Measurements from ENCODE around the gene SPINK4. TPM values are rescaled to one million over a fixed set of nuclear protein-coding genes. Genes with fewer than 3 reads are reported as not detected.

The SPINK4 gene
- total RNA-seq, 2 donors from 2014 or later, result not detected

GRCh38 chr9:33245341-33245740, 5.4 kb downstream of the SPINK4 start:
- no peak overlapping the region for H3K4me3 ChIP-seq
- no peak overlapping the region for H3K27ac ChIP-seq
- H3K4me1 ChIP-seq, result no peaks in the 10 kb centered on the region
- H3K9me3 ChIP-seq, result no peaks in the 10 kb centered on the region
- ATAC-seq, result no peak
- 75 to 94% methylated on average over 2 of the region's 2 CpGs for WGBS, 2 donors
- H3K36me3 ChIP-seq (replicated peaks in 1 of 2; ENCODE audit: insufficient read depth in 1 of 2, low read depth in 2 of 2), result no peaks in the 10 kb centered on the region
- intact Hi-C loops (cut with DNase I), result no loop called here
- H3K27me3 ChIP-seq, result no peaks in the 10 kb centered on the region
- DNase-seq, result no peak
- TF ChIP-seq, protein P1, sequence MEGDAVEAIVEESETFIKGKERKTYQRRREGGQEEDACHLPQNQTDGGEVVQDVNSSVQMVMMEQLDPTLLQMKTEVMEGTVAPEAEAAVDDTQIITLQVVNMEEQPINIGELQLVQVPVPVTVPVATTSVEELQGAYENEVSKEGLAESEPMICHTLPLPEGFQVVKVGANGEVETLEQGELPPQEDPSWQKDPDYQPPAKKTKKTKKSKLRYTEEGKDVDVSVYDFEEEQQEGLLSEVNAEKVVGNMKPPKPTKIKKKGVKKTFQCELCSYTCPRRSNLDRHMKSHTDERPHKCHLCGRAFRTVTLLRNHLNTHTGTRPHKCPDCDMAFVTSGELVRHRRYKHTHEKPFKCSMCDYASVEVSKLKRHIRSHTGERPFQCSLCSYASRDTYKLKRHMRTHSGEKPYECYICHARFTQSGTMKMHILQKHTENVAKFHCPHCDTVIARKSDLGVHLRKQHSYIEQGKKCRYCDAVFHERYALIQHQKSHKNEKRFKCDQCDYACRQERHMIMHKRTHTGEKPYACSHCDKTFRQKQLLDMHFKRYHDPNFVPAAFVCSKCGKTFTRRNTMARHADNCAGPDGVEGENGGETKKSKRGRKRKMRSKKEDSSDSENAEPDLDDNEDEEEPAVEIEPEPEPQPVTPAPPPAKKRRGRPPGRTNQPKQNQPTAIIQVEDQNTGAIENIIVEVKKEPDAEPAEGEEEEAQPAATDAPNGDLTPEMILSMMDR (IDR thresholded peaks at IDR 0.05), result no peak
- no peak for TF ChIP-seq POLR2A (IDR thresholded peaks at IDR 0.05)

- TF ChIP-seq POLR2A (IDR thresholded peaks at IDR 0.05), result no peak
- TF ChIP-seq, protein P1 (IDR thresholded peaks at IDR 0.05), result no peak
- intact Hi-C loops (cut with DNase I), result no loop called here
- Histone ChIP-seq H3K27me3 (no peaks in the 10 kb centered on the region), H3K27ac (no peak overlapping the region), H3K4me3 (no peak overlapping the region), H3K36me3 (replicated peaks in 1 of 2; ENCODE audit: insufficient read depth in 1 of 2, low read depth in 2 of 2) (no peaks in the 10 kb centered on the region), H3K4me1 (no peaks in the 10 kb centered on the region), H3K9me3 (no peaks in the 10 kb centered on the region)
- 86 to 87% methylated on average over 8 to 9 of the region's 9 CpGs for WGBS, 2 donors
- DNase-seq, result no peak
- no peak for ATAC-seq
Observed at GRCh38 chr9:33246269-33246860, 6.4 kb downstream of the SPINK4 start.

DNA sequence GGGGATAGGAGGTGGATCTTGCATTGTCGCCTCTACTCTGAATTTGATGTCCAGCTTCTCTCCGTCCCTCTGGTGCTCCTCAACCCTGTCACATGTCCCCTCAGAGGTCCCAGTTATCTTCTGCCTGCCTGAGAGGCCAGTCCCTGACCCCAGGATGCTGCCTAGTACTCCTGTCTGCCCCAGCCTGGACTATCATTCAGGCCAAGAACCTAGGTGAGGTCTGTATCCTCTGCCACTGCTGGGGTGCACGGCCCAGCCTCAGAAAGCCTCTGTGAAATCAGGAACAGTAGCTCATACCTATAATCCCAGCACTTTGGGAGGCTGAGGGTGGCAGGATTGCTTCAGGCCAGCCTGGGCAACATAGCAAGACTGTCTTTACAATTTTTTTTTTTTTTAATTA, 8.6 kb downstream of the SPINK4 start:
- H3K4me3 ChIP-seq, result no peak overlapping the region
- no peak overlapping the region for H3K27ac ChIP-seq
- no peak for TF ChIP-seq POLR2A (IDR thresholded peaks at IDR 0.05)
- TF ChIP-seq, protein P1 (IDR thresholded peaks at IDR 0.05), result no peak
- H3K9me3 ChIP-seq, result no peaks in the 10 kb centered on the region
- no peak for DNase-seq
- WGBS, 2 donors, result 84 to 89% methylated on average over 3 of the region's 3 CpGs
- intact Hi-C loops (cut with DNase I), result no loop called here
- no peaks in the 10 kb centered on the region for H3K27me3 ChIP-seq
- no peak for ATAC-seq
- H3K36me3 ChIP-seq (replicated peaks in 1 of 2; ENCODE audit: insufficient read depth in 1 of 2, low read depth in 2 of 2), result peaks cover 0 to 3% of the 10 kb centered on the region in 2 donors
- no peaks in the 10 kb centered on the region for H3K4me1 ChIP-seq

- WGBS, 2 donors, result 68 to 76% methylated on average over 4 to 6 of the region's 6 CpGs
- H3K27me3 ChIP-seq, result no peaks in the 10 kb centered on the region
- H3K4me3 ChIP-seq, result no peak overlapping the region
- no peak for DNase-seq
- intact Hi-C loops (cut with DNase I), result no loop called here
- no peaks in the 10 kb centered on the region for H3K9me3 ChIP-seq
- H3K4me1 ChIP-seq, result no peaks in the 10 kb centered on the region
- peaks cover 0 to 3% of the 10 kb centered on the region in 2 donors for H3K36me3 ChIP-seq (replicated peaks in 1 of 2; ENCODE audit: insufficient read depth in 1 of 2, low read depth in 2 of 2)
- TF ChIP-seq POLR2A (IDR thresholded peaks at IDR 0.05), result no peak
- TF ChIP-seq, protein P1 (IDR thresholded peaks at IDR 0.05), result no peak
- no peak overlapping the region for H3K27ac ChIP-seq
- ATAC-seq, result no peak
Observed at GRCh38 chr9:33249087-33249658, 9.2 kb downstream of the SPINK4 start.

DNA sequence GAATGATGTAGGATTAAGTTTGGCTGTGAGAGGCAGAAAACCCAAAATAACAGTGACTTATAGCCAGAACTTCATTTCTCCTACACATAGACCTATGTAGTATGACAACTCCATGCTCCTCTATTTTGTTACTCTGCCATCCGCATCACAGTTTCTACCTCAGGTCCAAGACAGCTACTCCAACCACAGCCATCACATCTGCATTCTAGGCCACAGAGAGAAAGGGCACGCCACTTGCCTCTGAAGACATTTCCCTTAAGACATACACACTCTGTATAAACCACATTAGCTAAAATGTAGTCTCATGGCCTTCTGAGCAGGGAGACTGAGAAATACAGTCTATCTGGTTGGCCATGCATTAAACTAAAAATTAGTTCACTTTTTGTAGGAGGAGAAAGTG, 10.0 kb downstream of the SPINK4 start:
- H3K27me3 ChIP-seq, result no peaks in the 10 kb centered on the region
- no peaks in the 10 kb centered on the region for H3K4me1 ChIP-seq
- DNase-seq (no peak), ATAC-seq (no peak)
- H3K27ac ChIP-seq, result no peak overlapping the region
- H3K9me3 ChIP-seq, result no peaks in the 10 kb centered on the region
- no peak overlapping the region for H3K4me3 ChIP-seq
- WGBS, 2 donors, result 94% methylated on average over 2 of the region's 2 CpGs
- H3K36me3 ChIP-seq (replicated peaks in 1 of 2; ENCODE audit: insufficient read depth in 1 of 2, low read depth in 2 of 2), result peaks cover 0 to 11% of the 10 kb centered on the region in 2 donors
- TF ChIP-seq POLR2A (IDR thresholded peaks at IDR 0.05), result no peak
- TF ChIP-seq, protein P1 (IDR thresholded peaks at IDR 0.05), result no peak
- intact Hi-C loops (cut with DNase I), result no loop called here
